ENCODE measurements around the gene PYGB. TPM values are rescaled to one million over a fixed set of nuclear protein-coding genes. Genes with fewer than 3 reads are reported as not detected.
A peak's percentile ranks its signal among the peaks of the same experiment; 100 is the strongest.

The PYGB gene
- total RNA-seq, 6 donors from 2014 or later = 59.4 to 128 (median 98.4) TPM

GRCh38 chr20:25283221-25283951, 35.5 kb downstream of the PYGB start:
- no peak for TF ChIP-seq POLR2AphosphoS5 (IDR thresholded peaks at IDR 0.05)
- TF ChIP-seq EP300 (IDR thresholded peaks at IDR 0.05) = no peak
- no peak for ATAC-seq (ENCODE audit: low FRiP score in 2 of 2)
- H3K36me3 ChIP-seq = peaks cover 15 to 100% (median 93%) of the 10 kb centered on the region in 4 donors
- H3K27me3 ChIP-seq = no peaks in the 10 kb centered on the region
- no peak overlapping the region for H3K4me3 ChIP-seq
- H3K9me3 ChIP-seq = no peaks in the 10 kb centered on the region
- H3K4me1 ChIP-seq = no peaks in the 10 kb centered on the region
- peak; percentile 15 to 51 for DNase-seq
- WGBS, 2 donors = 95 to 96% methylated on average over 18 to 24 of the region's 24 CpGs
- H3K27ac ChIP-seq = no peak overlapping the region

DNA sequence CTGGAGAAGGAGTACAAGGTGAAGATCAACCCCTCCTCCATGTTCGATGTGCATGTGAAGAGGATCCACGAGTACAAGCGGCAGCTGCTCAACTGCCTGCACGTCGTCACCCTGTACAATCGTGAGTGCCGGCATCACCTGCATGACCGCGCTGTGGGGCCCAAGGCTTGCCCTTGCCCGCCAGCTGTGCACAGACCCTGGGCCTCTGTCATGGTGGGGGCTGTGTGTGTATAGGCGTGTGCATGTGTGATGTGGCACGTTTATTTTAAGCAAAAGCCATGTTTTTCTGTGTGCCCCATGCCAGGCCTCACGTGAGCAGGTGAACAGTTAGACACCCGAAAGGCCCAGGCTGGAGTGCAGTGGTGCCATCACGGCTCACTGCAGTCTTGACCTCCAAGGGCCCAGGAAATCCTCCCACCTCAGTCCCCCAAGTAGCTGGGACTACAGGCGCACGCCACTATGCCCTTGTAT, 36.3 kb downstream of the PYGB start:
- H3K27ac ChIP-seq = no peak overlapping the region
- H3K4me1 ChIP-seq = no peaks in the 10 kb centered on the region
- ATAC-seq (ENCODE audit: low FRiP score in 2 of 2) = no peak
- TF ChIP-seq EP300 (IDR thresholded peaks at IDR 0.05) = no peak
- TF ChIP-seq POLR2A (IDR thresholded peaks at IDR 0.05) = no peak
- no peak for TF ChIP-seq POLR2AphosphoS5 (IDR thresholded peaks at IDR 0.05)
- no peak for TF ChIP-seq CTCF (IDR thresholded peaks at IDR 0.05)
- peaks cover 17 to 100% (median 92%) of the 10 kb centered on the region in 4 donors for H3K36me3 ChIP-seq
- peak; percentile 16 to 57 for DNase-seq
- H3K27me3 ChIP-seq = no peaks in the 10 kb centered on the region
- 94% methylated on average over 16 to 17 of the region's 17 CpGs for WGBS, 2 donors
- no peaks in the 10 kb centered on the region for H3K9me3 ChIP-seq
- no peak overlapping the region for H3K4me3 ChIP-seq

DNA sequence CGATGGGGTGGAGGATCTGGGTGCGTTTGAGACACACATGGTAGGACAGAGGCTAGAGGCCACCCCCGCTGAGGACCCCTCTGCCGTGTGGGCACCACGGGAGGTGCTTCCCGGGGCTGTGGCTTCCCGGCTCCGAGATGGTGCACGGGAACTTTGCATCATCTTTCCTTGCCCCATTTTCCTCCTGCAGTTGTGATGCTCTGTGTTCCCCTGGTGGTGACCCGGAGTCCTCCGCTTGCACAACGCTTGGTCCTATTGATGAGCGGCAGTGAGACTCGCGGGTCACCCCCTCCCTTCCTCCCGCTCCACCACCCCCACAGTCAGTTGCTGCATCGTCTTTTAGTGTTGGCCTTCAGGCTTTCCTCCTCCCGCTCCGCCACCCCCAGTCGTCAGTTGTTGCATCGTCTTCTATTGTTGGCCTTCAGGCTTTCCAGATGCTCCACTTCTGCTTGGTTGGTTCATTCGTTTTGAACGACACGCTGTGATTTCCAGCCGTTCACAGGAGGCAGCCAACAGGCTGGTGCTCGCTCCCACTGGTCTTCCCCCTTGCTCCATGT, 37.3 kb downstream of the PYGB start:
- DNase-seq (peak in 1 of 2 donors; percentile 16), ATAC-seq (ENCODE audit: low FRiP score in 2 of 2) (no peak)
- 87 to 89% methylated on average over 26 of the region's 26 CpGs for WGBS, 2 donors
- Histone ChIP-seq H3K27ac (no peak overlapping the region), H3K4me1 (no peaks in the 10 kb centered on the region), H3K4me3 (no peak overlapping the region), H3K36me3 (peaks cover 20 to 99% (median 89%) of the 10 kb centered on the region in 4 donors), H3K27me3 (no peaks in the 10 kb centered on the region), H3K9me3 (no peaks in the 10 kb centered on the region)
- no peak for TF ChIP-seq POLR2A (IDR thresholded peaks at IDR 0.05)
- no peak for TF ChIP-seq POLR2AphosphoS5 (IDR thresholded peaks at IDR 0.05)
- no peak for TF ChIP-seq EP300 (IDR thresholded peaks at IDR 0.05)
- TF ChIP-seq CTCF (IDR thresholded peaks at IDR 0.05) = peak in 1 of 6 experiments; percentile 13

- no peak for ATAC-seq (ENCODE audit: low FRiP score in 2 of 2)
- 87 to 91% methylated on average over 17 to 21 of the region's 24 CpGs for WGBS, 2 donors
- Histone ChIP-seq H3K4me3 (no peak overlapping the region), H3K27ac (no peak overlapping the region), H3K4me1 (no peaks in the 10 kb centered on the region), H3K27me3 (no peaks in the 10 kb centered on the region), H3K9me3 (no peaks in the 10 kb centered on the region), H3K36me3 (peaks cover 21 to 99% (median 88%) of the 10 kb centered on the region in 4 donors)
- DNase-seq = peak; percentile 17 to 47
- no peak for TF ChIP-seq POLR2A (IDR thresholded peaks at IDR 0.05)
- TF ChIP-seq CTCF (IDR thresholded peaks at IDR 0.05) = no peak
- no peak for TF ChIP-seq EP300 (IDR thresholded peaks at IDR 0.05)
- no peak for TF ChIP-seq POLR2AphosphoS5 (IDR thresholded peaks at IDR 0.05)
Observed at GRCh38 chr20:25285856-25286798, 38.2 kb downstream of the PYGB start.

- Histone ChIP-seq H3K4me3 (no peak overlapping the region), H3K4me1 (no peaks in the 10 kb centered on the region), H3K27me3 (no peaks in the 10 kb centered on the region), H3K9me3 (no peaks in the 10 kb centered on the region), H3K27ac (no peak overlapping the region), H3K36me3 (peaks cover 21 to 99% (median 86%) of the 10 kb centered on the region in 4 donors)
- no peak for TF ChIP-seq POLR2AphosphoS5 (IDR thresholded peaks at IDR 0.05)
- no peak for TF ChIP-seq POLR2A (IDR thresholded peaks at IDR 0.05)
- TF ChIP-seq CTCF (IDR thresholded peaks at IDR 0.05) = no peak
- no peak for TF ChIP-seq EP300 (IDR thresholded peaks at IDR 0.05)
- 91 to 95% methylated on average over 6 to 12 of the region's 12 CpGs for WGBS, 2 donors
- peak in 1 of 2 donors; percentile 55 for DNase-seq
- ATAC-seq (ENCODE audit: low FRiP score in 2 of 2) = no peak
Observed at GRCh38 chr20:25286917-25287316, 39.0 kb downstream of the PYGB start.
